ENCODE data around the gene OR5K1. TPM values are rescaled to one million over a fixed set of nuclear protein-coding genes. Genes with fewer than 3 reads are reported as not detected.

Gene OR5K1
- total and polyA plus RNA-seq, 2 of the 4 experiments (the other 2 are of a cell fraction): not detected

GRCh38 chr3:98483626-98484025 lies 20.6 kb downstream of the OR5K1 start:
- Histone ChIP-seq H3K4me2 (ENCODE audit: low read depth, low read length) (no peak overlapping the region), H3K27me3 (ENCODE audit: control insufficient read depth, insufficient read depth, low read length) (no peaks in the 10 kb centered on the region), H4K8ac (ENCODE audit: low read depth in 2 of 2, low read length in 2 of 2) (no peak overlapping the region), H2BK5ac (ENCODE audit: low read depth, low read length, poor library complexity, severe bottlenecking) (no peak overlapping the region), H2AK5ac (ENCODE audit: low read depth, low read length) (no peak overlapping the region), H3K4ac (ENCODE audit: low read depth, low read length) (no peak overlapping the region), H3K4me1 (ENCODE audit: control insufficient read depth, insufficient read depth, low read length) (no peaks in the 10 kb centered on the region), H4K91ac (ENCODE audit: insufficient read depth, low read depth, low read length) (no peak overlapping the region), H2BK15ac (ENCODE audit: low read depth, low read length) (no peak overlapping the region), H3K4me3 (ENCODE audit: insufficient read depth, low read depth, low read length) (no peak overlapping the region), H3K9ac (ENCODE audit: low read depth, low read length) (no peak overlapping the region), H3K9me1 (ENCODE audit: insufficient read depth, low read length) (no peaks in the 10 kb centered on the region), H4K5ac (ENCODE audit: low read depth, low read length) (no peak overlapping the region), H3K56ac (ENCODE audit: extremely low read depth, insufficient read depth, low read length) (no peak overlapping the region), H4K20me1 (ENCODE audit: insufficient read depth, low read length) (no peaks in the 10 kb centered on the region), H3K27ac (ENCODE audit: insufficient read depth, low read length) (no peak overlapping the region), H3K14ac (replicated peaks; ENCODE audit: low read depth, low read length) (no peak overlapping the region), H2BK120ac (ENCODE audit: low read depth, low read length) (no peak overlapping the region), H3K79me1 (ENCODE audit: low read depth in 1 of 2, low read length in 2 of 2) (no peaks in the 10 kb centered on the region), H2BK20ac (ENCODE audit: low read depth, low read length) (no peak overlapping the region), H3K23ac (ENCODE audit: low read depth, low read length) (no peak overlapping the region), H3K9me3 (ENCODE audit: control insufficient read depth, insufficient read depth, low read length) (no peaks in the 10 kb centered on the region), H2AFZ (replicated peaks; ENCODE audit: low read length, poor library complexity) (no peak overlapping the region), H3K18ac (ENCODE audit: low read depth, low read length) (no peak overlapping the region), H2AK9ac (replicated peaks; ENCODE audit: low read depth, low read length, poor library complexity) (no peak overlapping the region), H3K36me3 (ENCODE audit: control insufficient read depth, insufficient read depth, low read length) (no peaks in the 10 kb centered on the region)
- no peak for DNase-seq
- intact Hi-C loops (cut with micrococcal nuclease) (no loop called here), in situ Hi-C loops (cut with MboI; ENCODE audit: low sequenced_read_pairs) (no loop called here), dilution Hi-C loops (cut with HindIII; ENCODE audit: low sequenced_read_pairs, unreplicated experiment) (no loop called here)
- ChIA-PET POLR2A (ENCODE audit: unreplicated experiment) (no interaction called here), CTCF (no interaction called here)
- TF ChIP-seq, protein P1, sequence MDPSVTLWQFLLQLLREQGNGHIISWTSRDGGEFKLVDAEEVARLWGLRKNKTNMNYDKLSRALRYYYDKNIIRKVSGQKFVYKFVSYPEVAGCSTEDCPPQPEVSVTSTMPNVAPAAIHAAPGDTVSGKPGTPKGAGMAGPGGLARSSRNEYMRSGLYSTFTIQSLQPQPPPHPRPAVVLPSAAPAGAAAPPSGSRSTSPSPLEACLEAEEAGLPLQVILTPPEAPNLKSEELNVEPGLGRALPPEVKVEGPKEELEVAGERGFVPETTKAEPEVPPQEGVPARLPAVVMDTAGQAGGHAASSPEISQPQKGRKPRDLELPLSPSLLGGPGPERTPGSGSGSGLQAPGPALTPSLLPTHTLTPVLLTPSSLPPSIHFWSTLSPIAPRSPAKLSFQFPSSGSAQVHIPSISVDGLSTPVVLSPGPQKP (IDR thresholded peaks at IDR 0.05; ENCODE audit: borderline replicate concordance, low read depth, low read length): no peak
- TF ChIP-seq POLR2A (IDR thresholded peaks at IDR 0.05; ENCODE audit: low read depth, low read length) (no peak), RFX5 (IDR thresholded peaks at IDR 0.05; ENCODE audit: low read depth, low read length) (no peak), USF2 (IDR thresholded peaks at IDR 0.05; ENCODE audit: low read depth, low read length) (no peak), RAD21 (IDR thresholded peaks at IDR 0.05; ENCODE audit: low read length) (no peak), NFE2L2 (IDR thresholded peaks at IDR 0.05; ENCODE audit: low read depth, low read length) (no peak), FOS (IDR thresholded peaks at IDR 0.05; ENCODE audit: low read depth, low read length) (no peak), CEBPB (IDR thresholded peaks at IDR 0.05; ENCODE audit: low read depth, low read length) (no peak)
- no peak for ATAC-seq (ENCODE audit: low read depth)
- BruUV-seq (replicated peaks): no TSS peak
- WGBS, 2 experiments (ENCODE audit: extremely low coverage in 2 of 2, insufficient read length in 1 of 2): no CpG with 5 or more reads among the region's 3 CpGs
